ENCODE measurements around the gene NDUFA11. TPM values are rescaled to one million over a fixed set of nuclear protein-coding genes. Genes with fewer than 3 reads are reported as not detected.
"Not testable (repeated sequence)": the region's sequence is repeated elsewhere in the genome, so short reads cannot be mapped to it uniquely, and the experiment has no call there.

The NDUFA11 gene
- total RNA-seq, 1 donor from 2014 or later, result 116 TPM

DNA sequence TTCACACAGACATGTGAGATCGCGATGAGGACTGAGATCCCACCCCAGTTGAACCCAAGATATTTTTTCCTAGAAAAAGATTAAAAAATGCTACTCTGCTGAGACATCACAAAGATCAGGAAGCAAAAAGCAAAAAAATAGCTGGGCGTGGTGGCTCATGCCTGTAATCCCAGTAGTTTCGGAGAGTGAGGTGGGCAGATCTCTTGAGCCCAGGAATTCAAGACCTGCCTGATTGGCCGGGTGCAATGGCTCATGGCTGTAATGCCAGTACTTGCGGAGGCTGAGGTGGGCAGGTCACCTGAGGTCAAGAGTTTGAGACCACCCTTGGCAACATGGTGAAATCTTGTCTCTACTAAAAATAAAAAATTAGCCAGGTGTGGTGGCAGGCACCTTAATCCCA, 53.4 kb downstream of the NDUFA11 start:
- TF ChIP-seq CTCF (IDR thresholded peaks at IDR 0.05; ENCODE audit: insufficient read depth, low read length, severe bottlenecking), result no peak
- Histone ChIP-seq H3K27me3 (ENCODE audit: control insufficient read depth, insufficient read depth, low read length) (no peaks in the 10 kb centered on the region), H3K4me3 (ENCODE audit: low read depth, low read length) (peak overlapping the region; percentile 3), H3K36me3 (ENCODE audit: control insufficient read depth, insufficient read depth, low read length) (no peaks in the 10 kb centered on the region)
- DNase-seq (ENCODE audit: low read depth) (no peak), FAIRE-seq (no peak)

- DNase-seq (ENCODE audit: low read depth); H3K4me3 ChIP-seq (ENCODE audit: low read depth, low read length); H3K36me3 ChIP-seq (ENCODE audit: control insufficient read depth, insufficient read depth, low read length); H3K27me3 ChIP-seq (ENCODE audit: control insufficient read depth, insufficient read depth, low read length); FAIRE-seq: not testable (repeated sequence)
Measured at GRCh38 chr19:5848621-5849020, 55.0 kb downstream of the NDUFA11 start.

GRCh38 chr19:5847846-5848245, 55.7 kb downstream of the NDUFA11 start:
- not testable (repeated sequence) for FAIRE-seq; H3K4me3 ChIP-seq (ENCODE audit: low read depth, low read length); DNase-seq (ENCODE audit: low read depth); H3K36me3 ChIP-seq (ENCODE audit: control insufficient read depth, insufficient read depth, low read length); H3K27me3 ChIP-seq (ENCODE audit: control insufficient read depth, insufficient read depth, low read length)

Other genes starting within 250 kb of the NDUFA11 start
- gene MICOS13, start 223.3 kb downstream of the NDUFA11 start, total RNA-seq, result 30.0 and 54.0 TPM in 2 replicates
- gene HSD11B1L, start 222.8 kb downstream of the NDUFA11 start, total RNA-seq, result 7.1 and 8.6 TPM in 2 replicates
- gene RPL36, start 213.5 kb downstream of the NDUFA11 start, total RNA-seq, result 718 and 1,018 TPM in 2 replicates
- gene LONP1, start 183.6 kb downstream of the NDUFA11 start, total RNA-seq, result 220 and 272 TPM in 2 replicates
- not detected in 2 replicates for gene CATSPERD, start 183.2 kb downstream of the NDUFA11 start, total RNA-seq
- 0.26 and 0.53 TPM in 2 replicates for gene PRR22, start 119.0 kb downstream of the NDUFA11 start, total RNA-seq
- 26.8 and 55.5 TPM in 2 replicates for gene DUS3L, start 112.6 kb downstream of the NDUFA11 start, total RNA-seq
- 0.51 and 1.3 TPM in 2 replicates for gene NRTN, start 98.7 kb downstream of the NDUFA11 start, total RNA-seq
- 2.1 and 7.9 TPM in 2 replicates for gene FUT6, start 64.1 kb downstream of the NDUFA11 start, total RNA-seq
- gene FUT3, start 52.3 kb downstream of the NDUFA11 start, total RNA-seq, result 16.1 and 40.8 TPM in 2 replicates
- gene FUT5, start 33.2 kb downstream of the NDUFA11 start, total RNA-seq, result 0.26 TPM in 1 of 2 replicates, not detected in the other
- 3.8 and 4.5 TPM in 2 replicates for gene VMAC, start 1.1 kb upstream of the NDUFA11 start, total RNA-seq
- 8.2 and 18.8 TPM in 2 replicates for gene CAPS, start 10.5 kb upstream of the NDUFA11 start, total RNA-seq
- gene RANBP3, start 74.3 kb upstream of the NDUFA11 start, total RNA-seq, result 25.0 and 27.9 TPM in 2 replicates
- gene RFX2, start 206.7 kb upstream of the NDUFA11 start, total RNA-seq, result 2.4 and 5.6 TPM in 2 replicates
- gene ACSBG2, start 231.9 kb upstream of the NDUFA11 start, total RNA-seq, result not detected in 2 replicates

Data from bronchial epithelial cell (primary cell).